HG03025 (cell line): ENCODE results near the gene SKOR2.

Source experiments
- ATAC-seq: cut with Tn5 transposase; IDR thresholded peaks from one replicate; pipeline ENCODE4 v1.9.1; 2021; ENCODE audit warnings: mild to moderate bottlenecking, moderate library complexity; ENCODE audit not compliant: unreplicated experiment, low FRiP score

The SKOR2 gene

GRCh38 chr18:47251289-47252120, at the start of gene SKOR2:
SKOR2 (minus strand) TSS chr18:47251660; CDS start chr18:47249183, 2,477 bp downstream.
- no peak for ATAC-seq

GRCh38 chr18:47296462-47296861, 45.0 kb upstream of the SKOR2 start:
- no peak for ATAC-seq

- no peak for ATAC-seq
These were observed 43.3 kb upstream of the SKOR2 start for GRCh38 chr18:47294801-47295200.

- ATAC-seq = no peak
These were observed 37.3 kb upstream of the SKOR2 start for GRCh38 chr18:47288741-47289140.

GRCh38 chr18:47287911-47288585, 36.6 kb upstream of the SKOR2 start:
- ATAC-seq = no peak

GRCh38 chr18:47286776-47287410, 35.4 kb upstream of the SKOR2 start:
- ATAC-seq = no peak

GRCh38 chr18:47285456-47285855, 34.0 kb upstream of the SKOR2 start:
- ATAC-seq = no peak

- no peak for ATAC-seq
These were observed 33.4 kb upstream of the SKOR2 start for GRCh38 chr18:47284721-47285395.

GRCh38 chr18:47283476-47283875, 32.0 kb upstream of the SKOR2 start:
- ATAC-seq = no peak

- ATAC-seq = no peak
These were observed 28.7 kb upstream of the SKOR2 start for GRCh38 chr18:47280121-47280520.

GRCh38 chr18:47274961-47275360, 23.5 kb upstream of the SKOR2 start:
- no peak for ATAC-seq

GRCh38 chr18:47265197-47265596, 13.7 kb upstream of the SKOR2 start:
- no peak for ATAC-seq

GRCh38 chr18:47264308-47264700, 12.8 kb upstream of the SKOR2 start:
- no peak for ATAC-seq

GRCh38 chr18:47263430-47264307, 12.2 kb upstream of the SKOR2 start:
- ATAC-seq = no peak

GRCh38 chr18:47263150-47263429, 11.6 kb upstream of the SKOR2 start:
- no peak for ATAC-seq

GRCh38 chr18:47262301-47263149, 11.1 kb upstream of the SKOR2 start:
- no peak for ATAC-seq

- no peak for ATAC-seq
These were observed 10.4 kb upstream of the SKOR2 start for GRCh38 chr18:47261902-47262300.

- no peak for ATAC-seq
These were observed 9.7 kb upstream of the SKOR2 start for GRCh38 chr18:47260924-47261701.
